GM21447 (cell line): ENCODE measurements around the gene GOLGA8M.
"Not testable (repeated sequence)": the region's sequence is repeated elsewhere in the genome, so short reads cannot be mapped to it uniquely, and the experiment has no call there.

ENCODE experiments used
- ATAC-seq: cut with Tn5 transposase; IDR thresholded peaks from one replicate; pipeline ENCODE4 v1.9.1; 2021; ENCODE audit not compliant: unreplicated experiment

Gene GOLGA8M

GRCh38 chr15:28660750-28661149 lies 51.5 kb downstream of the GOLGA8M start:
- ATAC-seq = not testable (repeated sequence)

DNA sequence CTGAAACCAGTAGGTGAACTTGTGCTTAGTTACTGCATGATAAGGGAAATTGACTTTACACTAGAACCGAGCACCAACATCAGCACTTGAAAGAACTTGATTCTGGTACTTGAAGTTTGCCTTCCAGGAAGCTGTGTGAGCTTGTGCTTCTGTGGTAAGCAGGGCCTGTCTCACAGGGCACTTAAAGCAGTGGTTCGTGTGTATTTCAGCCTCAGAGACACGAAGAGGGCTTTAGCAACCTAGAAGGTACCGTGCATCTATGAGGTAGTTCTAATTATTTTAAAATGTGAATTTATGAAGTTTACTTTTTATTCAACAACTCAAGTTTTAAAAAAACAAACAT lies 56.2 kb downstream of the GOLGA8M start:
- not testable (repeated sequence) for ATAC-seq

GRCh38 chr15:28655329-28656017 lies 56.7 kb downstream of the GOLGA8M start:
- not testable (repeated sequence) for ATAC-seq

- ATAC-seq = not testable (repeated sequence)
These were observed 58.0 kb downstream of the GOLGA8M start for GRCh38 chr15:28654194-28654593.

GRCh38 chr15:28652538-28652937 lies 59.7 kb downstream of the GOLGA8M start:
- not testable (repeated sequence) for ATAC-seq
